HepG2 (cell line): ENCODE data around the gene MYH7B. TPM values are rescaled to one million over a fixed set of nuclear protein-coding genes. Genes with fewer than 3 reads are reported as not detected.

ENCODE experiments used
- CTCF ChIP-seq: sonication (generic); formaldehyde crosslinking; IDR thresholded peaks from 2 replicates; pipeline ENCODE4 v1.5.0; 2020; ENCODE audit warnings: mild to moderate bottlenecking, missing genetic modification reagents, moderate library complexity
- JDP2 ChIP-seq: sonication (generic); formaldehyde crosslinking; IDR thresholded peaks from 2 replicates; pipeline ENCODE4 v1.8.1; 2022; ENCODE audit warnings: missing genetic modification reagents, borderline replicate concordance
- KLF13 ChIP-seq: sonication (generic); formaldehyde crosslinking; IDR thresholded peaks from 2 replicates; pipeline ENCODE4 v1.4.0; 2020; ENCODE audit warnings: mild to moderate bottlenecking, missing genetic modification reagents
- MYNN ChIP-seq: sonication (generic); formaldehyde crosslinking; IDR thresholded peaks from 2 replicates; pipeline ENCODE4 v1.4.0; 2020; ENCODE audit warnings: mild to moderate bottlenecking, low read depth, missing genetic modification reagents
- NR2F6 ChIP-seq, 2 experiments: IDR thresholded peaks; 2 replicates each; pipeline ENCODE4 v1.6.1; 2016; ENCODE audit warnings: antibody characterized with exemption in 1 of 2, mild to moderate bottlenecking in 1 of 2
- PAXIP1 ChIP-seq: sonication (generic); formaldehyde crosslinking; conservative IDR thresholded peaks from 2 replicates; pipeline ENCODE4 v1.4.0; 2020; ENCODE audit warnings: mild to moderate bottlenecking, missing genetic modification reagents, moderate library complexity
- SIX1 ChIP-seq: sonication (generic); formaldehyde crosslinking; IDR thresholded peaks from 2 replicates; pipeline ENCODE4 v1.4.0; 2020; ENCODE audit warnings: missing genetic modification reagents, borderline replicate concordance
- SRSF1 ChIP-seq: fragments of 200-400 bp; formaldehyde crosslinking; optimal IDR thresholded peaks from 2 replicates; pipeline ENCODE3; 2017; ENCODE audit warnings: mild to moderate bottlenecking, low read depth, low read length, moderate library complexity
- TBX3 ChIP-seq: fragments of 450-650 bp; IDR thresholded peaks from 2 replicates; pipeline ENCODE4 v1.6.1; 2017; ENCODE audit warnings: antibody characterized with exemption, mild to moderate bottlenecking, inconsistent platforms, borderline replicate concordance
- TEF ChIP-seq: sonication (generic); formaldehyde crosslinking; IDR thresholded peaks from 2 replicates; pipeline ENCODE4 v1.5.0; 2020; ENCODE audit warnings: missing genetic modification reagents
- ZNF17 ChIP-seq: sonication (generic); formaldehyde crosslinking; IDR thresholded peaks from 2 replicates; pipeline ENCODE4 v1.5.0; 2020; ENCODE audit warnings: mild to moderate bottlenecking, missing genetic modification reagents
- ZNF205 ChIP-seq: IDR thresholded peaks from 2 replicates; pipeline ENCODE4 v1.6.1; 2018; ENCODE audit warnings: missing biosample characterization, missing genetic modification reagents
- ZNF329 ChIP-seq: sonication (generic); formaldehyde crosslinking; IDR thresholded peaks from 2 replicates; pipeline ENCODE4 v1.9.0; 2021; ENCODE audit warnings: low read depth, mild to moderate bottlenecking, missing genetic modification reagents
- ZNF562 ChIP-seq: sonication (generic); formaldehyde crosslinking; IDR thresholded peaks from 2 replicates; pipeline ENCODE4 v1.8.0; 2022; ENCODE audit warnings: missing genetic modification reagents, borderline replicate concordance
- polyA plus RNA-seq, 8 experiments: library from polyadenylated mRNA; depleted of rRNA in 3 of 8; stranded (reverse) in 7 of 8; unstranded in 1 of 8; fragments of >200 nt; fragmentation: Illumina TruSeq in 4 of 8; extraction: Trizol in 4 of 8; gene quantifications; 2 replicates each; pipeline versions ENCODE4 v1.2.1 to v1.2.3, GENCODE V29; 2011 to 2016; ENCODE audit warnings: low read depth in 4 of 8, missing spikeins in 1 of 8, mixed read lengths in 1 of 8; ENCODE audit not compliant: insufficient read depth in 1 of 8
- total RNA-seq, 5 experiments: library from RNA; depleted of rRNA; stranded (reverse); fragments of >200 nt; fragmentation: Illumina TruSeq; extraction: Trizol; gene quantifications; 2 replicates each; pipeline ENCODE4 v1.2.3, GENCODE V29; 2016; ENCODE audit warnings: low read depth in 1 of 5
- TF ChIP-seq, protein P1 (sequence below): sonication (generic); formaldehyde crosslinking; IDR thresholded peaks from 2 replicates; pipeline ENCODE4 v1.4.0; 2020; ENCODE audit warnings: missing genetic modification reagents
- TF ChIP-seq, protein P2 (sequence below): sonication (generic); formaldehyde crosslinking; IDR thresholded peaks from 2 replicates; pipeline ENCODE4 v1.8.0; 2022; ENCODE audit warnings: missing genetic modification reagents, low read depth, mild to moderate bottlenecking, borderline replicate concordance
- TF ChIP-seq, protein P3 (sequence below): sonication (generic); formaldehyde crosslinking; IDR thresholded peaks from 2 replicates; pipeline ENCODE4; 2020; ENCODE audit warnings: missing genetic modification reagents, mild to moderate bottlenecking, borderline replicate concordance

The MYH7B gene
- total and polyA plus RNA-seq, 2 of the 13 experiments (the other 11 are each of a cell fraction or from before 2014, with no cell fraction given), result 0.05 to 0.20 TPM

DNA sequence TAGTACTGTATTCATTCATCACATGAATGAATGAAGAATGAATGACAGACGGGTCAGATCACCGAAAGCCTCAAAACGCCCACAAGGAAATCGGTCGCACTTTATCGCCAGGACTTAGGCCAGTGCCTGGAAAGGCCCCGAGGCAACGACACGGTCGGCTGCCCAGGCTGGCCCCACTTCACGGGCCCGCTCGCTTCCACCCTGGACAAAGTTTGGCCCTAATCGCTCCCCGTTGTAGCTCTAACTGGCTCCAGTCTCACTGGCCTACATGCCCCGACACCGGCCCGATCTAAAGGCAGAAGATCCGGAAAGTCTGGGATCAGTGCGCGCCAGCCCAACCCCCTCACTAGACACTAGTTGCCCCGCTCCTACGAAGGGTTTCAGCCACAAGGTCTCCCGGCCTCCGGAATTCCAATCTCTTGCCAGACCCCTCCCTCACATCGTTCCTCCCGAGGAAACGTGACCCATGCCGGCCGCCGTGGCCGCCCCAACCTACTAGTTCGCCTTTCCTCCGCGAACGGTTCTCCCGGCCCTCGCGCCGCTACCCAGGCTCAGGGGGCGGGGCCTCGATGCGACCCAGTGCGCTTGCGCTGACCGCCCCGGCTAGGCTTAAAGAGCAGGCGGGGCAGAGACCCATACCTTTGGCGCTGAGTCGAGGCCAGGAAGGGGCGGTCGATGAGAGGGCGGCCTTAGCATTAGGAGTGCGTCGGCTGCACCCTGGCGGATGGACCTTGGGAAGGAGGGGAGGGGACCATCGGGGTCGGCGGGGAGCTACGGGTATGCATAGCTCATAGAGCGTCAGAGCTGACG is at the start of gene MYH7B, which contains the start of gene GSS (continued):
- TF ChIP-seq ZNF17 (CRISPR knock-in tag), result no peak
- TF ChIP-seq, protein P1, sequence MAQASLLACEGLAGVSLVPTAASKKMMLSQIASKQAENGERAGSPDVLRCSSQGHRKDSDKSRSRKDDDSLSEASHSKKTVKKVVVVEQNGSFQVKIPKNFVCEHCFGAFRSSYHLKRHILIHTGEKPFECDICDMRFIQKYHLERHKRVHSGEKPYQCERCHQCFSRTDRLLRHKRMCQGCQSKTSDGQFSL (CRISPR knock-in tag), result peak; percentile 38; the same call in 1 of the 2 replicates
- peak; percentile 87 for TF ChIP-seq SRSF1
- peak; percentile 84 for TF ChIP-seq ZNF205 (CRISPR knock-in tag)
- peak; percentile 71 for TF ChIP-seq TEF
- peak; percentile 43; the same call in 1 of the 2 replicates for TF ChIP-seq NR2F6 (IDR thresholded peaks at IDR 0.05)
- TF ChIP-seq NR2F6 (CRISPR knock-in tag; IDR thresholded peaks at IDR 0.05), result peak; percentile 75
- TF ChIP-seq KLF13 (CRISPR knock-in tag), result no peak
- TF ChIP-seq, protein P2, sequence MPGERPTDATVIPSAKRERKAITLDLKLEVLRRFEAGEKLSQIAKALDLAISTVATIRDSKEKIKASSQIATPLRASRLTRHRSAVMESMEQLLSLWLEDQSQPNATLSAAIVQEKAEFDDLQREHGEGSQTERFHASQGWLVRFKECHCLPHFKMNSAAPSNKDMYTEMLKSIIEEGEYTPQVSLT (CRISPR knock-in tag), result 0 out of 2 replicates have a peak, but pooled peaks have one; percentile 37
- TF ChIP-seq JDP2 (CRISPR knock-in tag), result peak; percentile 19; the same call in 1 of the 2 replicates
- peak; percentile 89 for TF ChIP-seq PAXIP1 (CRISPR knock-in tag)
- TF ChIP-seq, protein P3, sequence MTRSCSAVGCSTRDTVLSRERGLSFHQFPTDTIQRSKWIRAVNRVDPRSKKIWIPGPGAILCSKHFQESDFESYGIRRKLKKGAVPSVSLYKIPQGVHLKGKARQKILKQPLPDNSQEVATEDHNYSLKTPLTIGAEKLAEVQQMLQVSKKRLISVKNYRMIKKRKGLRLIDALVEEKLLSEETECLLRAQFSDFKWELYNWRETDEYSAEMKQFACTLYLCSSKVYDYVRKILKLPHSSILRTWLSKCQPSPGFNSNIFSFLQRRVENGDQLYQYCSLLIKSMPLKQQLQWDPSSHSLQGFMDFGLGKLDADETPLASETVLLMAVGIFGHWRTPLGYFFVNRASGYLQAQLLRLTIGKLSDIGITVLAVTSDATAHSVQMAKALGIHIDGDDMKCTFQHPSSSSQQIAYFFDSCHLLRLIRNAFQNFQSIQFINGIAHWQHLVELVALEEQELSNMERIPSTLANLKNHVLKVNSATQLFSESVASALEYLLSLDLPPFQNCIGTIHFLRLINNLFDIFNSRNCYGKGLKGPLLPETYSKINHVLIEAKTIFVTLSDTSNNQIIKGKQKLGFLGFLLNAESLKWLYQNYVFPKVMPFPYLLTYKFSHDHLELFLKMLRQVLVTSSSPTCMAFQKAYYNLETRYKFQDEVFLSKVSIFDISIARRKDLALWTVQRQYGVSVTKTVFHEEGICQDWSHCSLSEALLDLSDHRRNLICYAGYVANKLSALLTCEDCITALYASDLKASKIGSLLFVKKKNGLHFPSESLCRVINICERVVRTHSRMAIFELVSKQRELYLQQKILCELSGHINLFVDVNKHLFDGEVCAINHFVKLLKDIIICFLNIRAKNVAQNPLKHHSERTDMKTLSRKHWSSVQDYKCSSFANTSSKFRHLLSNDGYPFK (CRISPR knock-in tag), result peak; percentile 99; the same call in 1 of the 2 replicates
- no peak for TF ChIP-seq ZNF562 (CRISPR knock-in tag)
- TF ChIP-seq TBX3, result peak; percentile 69; the same call in 1 of the 2 replicates
- TF ChIP-seq CTCF, result peak; percentile 99
- peak; percentile 68 for TF ChIP-seq SIX1 (CRISPR knock-in tag)
- peak; percentile 90 for TF ChIP-seq MYNN (CRISPR knock-in tag)
- no peak; the same call in 1 of the 2 replicates for TF ChIP-seq ZNF329 (CRISPR knock-in tag)
